SK-N-SH (cell line): ENCODE measurements around the gene SLIT2. TPM values are rescaled to one million over a fixed set of nuclear protein-coding genes. Genes with fewer than 3 reads are reported as not detected.

ENCODE experiments used
- CTCF ChIA-PET: fragments of 300-600, 350-600 bp; formaldehyde crosslinking; extraction: SDS; loops from one replicate; lab custom pipeline; 2021; lab: Yijun Ruan, JAX
- POLR2A ChIA-PET: fragments of 350-600 bp; sonication (Branson Sonifier 250); formaldehyde crosslinking; extraction: SDS; loops from one replicate; lab custom pipeline; 2020; ENCODE audit warnings: antibody characterized with exemption, inconsistent platforms; lab: Yijun Ruan, JAX
- DNase-seq: peaks from one replicate; pipeline ENCODE4 v3.0.0; 2012
- H2AFZ ChIP-seq: fragments of 200-600 bp; sonication (generic); 2 replicates; pipeline ENCODE4 v1.8.1; 2016; ENCODE audit warnings: antibody characterized with exemption, mild to moderate bottlenecking, low read depth
- H3F3A ChIP-seq: fragments of 200-600 bp; sonication (generic); replicated peaks from 2 replicates; pipeline ENCODE3; 2016; ENCODE audit warnings: antibody characterized with exemption, mild to moderate bottlenecking; ENCODE audit not compliant: insufficient read depth
- H3K27ac ChIP-seq, 2 experiments: fragments of 200-500 bp in 1 of 2; fragments of 200-600 bp in 1 of 2; sonication (Bioruptor generic) in 1 of 2; sonication (generic), shearing (Covaris generic) in 1 of 2; 2 replicates each; pipeline versions ENCODE4 v1.5.1 to v1.6.1; 2014 to 2016; ENCODE audit warnings: low read depth in 2 of 2, inconsistent platforms in 1 of 2, low read length in 1 of 2, mild to moderate bottlenecking in 1 of 2, mixed read lengths in 1 of 2
- H3K27me3 ChIP-seq: fragments of 200-600 bp; sonication (generic), shearing (Covaris generic); 2 replicates; pipeline ENCODE4 v1.6.1; 2016; ENCODE audit warnings: mixed run types; ENCODE audit not compliant: insufficient read depth
- H3K36me3 ChIP-seq, 2 experiments: fragments of 200-500 bp in 1 of 2; fragments of 200-600 bp in 1 of 2; sonication (Bioruptor generic) in 1 of 2; sonication (generic) in 1 of 2; replicated peaks in 1 of 2; 2 replicates each; pipeline versions ENCODE3 to v1.5.1; 2014 to 2016; ENCODE audit warnings: low read length in 1 of 2, mild to moderate bottlenecking in 1 of 2; ENCODE audit not compliant: insufficient read depth in 2 of 2, control insufficient read depth in 1 of 2
- H3K4me1 ChIP-seq, 2 experiments: fragments of 200-500 bp in 1 of 2; fragments of 200-600 bp in 1 of 2; sonication (Bioruptor generic) in 1 of 2; sonication (generic), shearing (Covaris generic) in 1 of 2; 2 replicates each; pipeline versions ENCODE4 v1.5.1 to v1.6.1; 2014 to 2016; ENCODE audit warnings: low read depth in 1 of 2, low read length in 1 of 2, mixed run types in 1 of 2; ENCODE audit not compliant: insufficient read depth in 2 of 2, control insufficient read depth in 1 of 2
- H3K4me2 ChIP-seq: fragments of 200-600 bp; sonication (generic), shearing (Covaris generic); 2 replicates; pipeline ENCODE4 v1.6.1; 2017; ENCODE audit warnings: mixed run types
- H3K4me3 ChIP-seq, 2 experiments: fragments of 200-500 bp in 1 of 2; fragments of 200-600 bp in 1 of 2; sonication (Bioruptor generic) in 1 of 2; sonication (generic), shearing (Covaris generic) in 1 of 2; 2 replicates each; pipeline versions ENCODE4 v1.5.1 to v1.8.1; 2014 to 2016; ENCODE audit warnings: low read depth in 2 of 2, inconsistent platforms in 1 of 2, low read length in 1 of 2, mild to moderate bottlenecking in 1 of 2, mixed read lengths in 1 of 2, moderate library complexity in 1 of 2
- H3K79me2 ChIP-seq: fragments of 200-600 bp; sonication (generic); 2 replicates; pipeline ENCODE4 v1.8.1; 2017; ENCODE audit warnings: mild to moderate bottlenecking; ENCODE audit not compliant: insufficient read depth
- H3K9ac ChIP-seq: fragments of 200-600 bp; sonication (generic); 2 replicates; pipeline ENCODE4 v1.6.1; 2017; ENCODE audit warnings: mixed run types
- H3K9me2 ChIP-seq: fragments of 200-600 bp; sonication (generic); 2 replicates; pipeline ENCODE4 v1.6.1; 2017; ENCODE audit warnings: mixed run types
- H3K9me3 ChIP-seq: fragments of 200-600 bp; sonication (generic); 2 replicates; pipeline ENCODE4 v1.6.1; 2017; ENCODE audit warnings: mixed run types, mild to moderate bottlenecking, moderate library complexity
- H4K20me1 ChIP-seq: fragments of 200-600 bp; sonication (generic); 2 replicates; pipeline ENCODE4 v1.6.1; 2017; ENCODE audit warnings: mild to moderate bottlenecking, mixed run types; ENCODE audit not compliant: insufficient read depth
- CHD2 ChIP-seq: fragments of 150-350 bp; IDR thresholded peaks from 2 replicates; pipeline ENCODE4 v1.6.1; 2018; ENCODE audit warnings: low read length; ENCODE audit not compliant: partially characterized antibody
- CTCF ChIP-seq: fragments of 200-600 bp; sonication (generic); IDR thresholded peaks from 2 replicates; pipeline ENCODE4 v1.6.1; 2017; ENCODE audit warnings: antibody characterized with exemption, mild to moderate bottlenecking, moderate library complexity
- ELF1 ChIP-seq: IDR thresholded peaks from 2 replicates; pipeline ENCODE4 v1.4.0; 2012
- FOSL2 ChIP-seq: IDR thresholded peaks from 2 replicates; pipeline ENCODE4 v1.4.0; 2012; ENCODE audit warnings: low read depth, mild to moderate bottlenecking, moderate library complexity, borderline replicate concordance
- FOXJ3 ChIP-seq: sonication (generic); formaldehyde crosslinking; IDR thresholded peaks from 2 replicates; pipeline ENCODE4 v1.5.1; 2020; ENCODE audit warnings: mild to moderate bottlenecking, missing genetic modification reagents
- FOXM1 ChIP-seq: IDR thresholded peaks from 2 replicates; pipeline ENCODE4 v1.4.0; 2012; ENCODE audit warnings: low read depth, mild to moderate bottlenecking
- GABPA ChIP-seq: IDR thresholded peaks from 2 replicates; pipeline ENCODE4 v1.4.0; 2012; ENCODE audit warnings: low read depth, mild to moderate bottlenecking
- GATA2 ChIP-seq: sonication (generic); formaldehyde crosslinking; IDR thresholded peaks from 2 replicates; pipeline ENCODE4 v1.5.0; 2020; ENCODE audit warnings: mild to moderate bottlenecking, missing genetic modification reagents
- JUND ChIP-seq: IDR thresholded peaks from 2 replicates; pipeline ENCODE4 v1.4.0; 2012
- MEF2A ChIP-seq: IDR thresholded peaks from 2 replicates; pipeline ENCODE4 v1.4.0; 2012; ENCODE audit warnings: low read depth, borderline replicate concordance
- MXI1 ChIP-seq: IDR thresholded peaks from 2 replicates; pipeline ENCODE4 v1.6.1; 2012; ENCODE audit warnings: mild to moderate bottlenecking, low read depth, low read length, improper control_type of control experiment
- NFIC ChIP-seq: IDR thresholded peaks from 2 replicates; pipeline ENCODE4 v1.4.0; 2012; ENCODE audit warnings: borderline replicate concordance
- NRF1 ChIP-seq: IDR thresholded peaks from 2 replicates; pipeline ENCODE4 v1.6.1; 2012; ENCODE audit warnings: low read depth, mild to moderate bottlenecking, low read length
- PBX3 ChIP-seq: IDR thresholded peaks from 2 replicates; pipeline ENCODE4; 2012
- POLR2AphosphoS5 ChIP-seq: IDR thresholded peaks from 2 replicates; pipeline ENCODE4 v1.6.1; 2012; ENCODE audit warnings: low read depth, low read length
- RAD21 ChIP-seq: IDR thresholded peaks from 2 replicates; pipeline ENCODE4 v1.6.1; 2012; ENCODE audit warnings: mild to moderate bottlenecking, low read length
- RCOR1 ChIP-seq: fragments of 150-350 bp; IDR thresholded peaks from 2 replicates; pipeline ENCODE4 v1.6.1; 2017; ENCODE audit warnings: antibody characterized with exemption, low read length
- REST ChIP-seq: IDR thresholded peaks from 2 replicates; pipeline ENCODE4 v1.6.1; 2012; ENCODE audit warnings: mild to moderate bottlenecking, low read depth, low read length, moderate library complexity
- SMC3 ChIP-seq: IDR thresholded peaks from 2 replicates; pipeline ENCODE4 v1.6.1; 2012; ENCODE audit warnings: low read depth, low read length, improper control_type of control experiment
- TAF1 ChIP-seq: IDR thresholded peaks from 2 replicates; pipeline ENCODE4 v1.6.1; 2012; ENCODE audit warnings: low read depth, mild to moderate bottlenecking, low read length, moderate library complexity, borderline replicate concordance
- TCF12 ChIP-seq: IDR thresholded peaks from 2 replicates; pipeline ENCODE4 v1.4.0; 2012
- TEAD4 ChIP-seq: IDR thresholded peaks from 2 replicates; pipeline ENCODE4 v1.4.0; 2012; ENCODE audit warnings: mild to moderate bottlenecking, borderline replicate concordance; ENCODE audit not compliant: insufficient read depth
- YY1 ChIP-seq: IDR thresholded peaks from 2 replicates; pipeline ENCODE4 v1.4.0; 2012; ENCODE audit warnings: low read depth, mild to moderate bottlenecking
- WGBS: methylation state at CpG from one replicate; pipeline ENCODE4 v1.1.6; 2017; ENCODE audit warnings: low lambda C conversion rate; 5-methylcytosine and 5-hydroxymethylcytosine counted together
- polyA plus RNA-seq, 3 experiments: library from polyadenylated mRNA; depleted of rRNA; stranded (reverse); fragments of >200 nt; gene quantifications; 2 replicates each; pipeline ENCODE4 v1.2.3, GENCODE V29; 2012

Gene SLIT2
- polyA plus RNA-seq, 1 of the 3 experiments (the other 2 are of a cell fraction), result 68.7 TPM

GRCh38 chr4:20287246-20287645 lies 35.5 kb downstream of the SLIT2 start:
- H3K36me3 ChIP-seq, result peaks cover 0 to 4% of the 10 kb centered on the region in 2 experiments
- H4K20me1 ChIP-seq, result no peaks in the 10 kb centered on the region; the same call in 1 of the 2 replicates
- CTCF ChIA-PET, result interaction anchor here (1.0 kb wide), 1 partner anchor 18 kb away, joined by 3 read pairs; no protein-coding TSS in a partner anchor
- DNase-seq, result no peak
- peak overlapping the region in 1 of 2 experiments; percentile 80; a peak in 3 of 4 replicates for H3K27ac ChIP-seq
- H3K4me3 ChIP-seq, result no peak overlapping the region
- H3K4me1 ChIP-seq, result peaks cover 0 to 30% of the 10 kb centered on the region in 2 experiments; a peak in 3 of 4 replicates
- H3K9ac ChIP-seq, result no peak overlapping the region
- no peak overlapping the region for H2AFZ ChIP-seq
- H3K79me2 ChIP-seq, result peaks cover 73% of the 10 kb centered on the region
- peaks cover 25% of the 10 kb centered on the region for H3F3A ChIP-seq
- no peak for TF ChIP-seq FOXJ3 (CRISPR knock-in tag)
- TF ChIP-seq CHD2, result no peak
- H3K9me3 ChIP-seq, result no peaks in the 10 kb centered on the region
- H3K9me2 ChIP-seq, result no peaks in the 10 kb centered on the region
- 0 out of 2 replicates have a peak overlapping the region, but pooled peaks have one; percentile 1 for H3K4me2 ChIP-seq
- POLR2A ChIA-PET, result no interaction called here
- 93% methylated on average over 2 of the region's 2 CpGs for WGBS
- no peaks in the 10 kb centered on the region for H3K27me3 ChIP-seq

GRCh38 chr4:20288047-20288650 lies 36.4 kb downstream of the SLIT2 start:
- Histone ChIP-seq H4K20me1 (peaks cover 6% of the 10 kb centered on the region; the same call in 1 of the 2 replicates), H3K27ac (peak overlapping the region; percentile 0 to 80; a peak in 3 of 4 replicates), H3F3A (peaks cover 29% of the 10 kb centered on the region), H3K36me3 (peaks cover 0 to 2% of the 10 kb centered on the region in 2 experiments), H3K9ac (no peak overlapping the region), H3K4me2 (peak overlapping the region; percentile 39; the same call in 1 of the 2 replicates), H3K79me2 (peaks cover 73% of the 10 kb centered on the region), H3K4me3 (no peak overlapping the region), H3K4me1 (peaks cover 0 to 24% of the 10 kb centered on the region in 2 experiments; a peak in 3 of 4 replicates), H3K9me2 (no peaks in the 10 kb centered on the region), H3K27me3 (no peaks in the 10 kb centered on the region), H2AFZ (no peak overlapping the region), H3K9me3 (no peaks in the 10 kb centered on the region)
- ChIA-PET POLR2A (no interaction called here), CTCF (interaction anchor here (1.0 kb wide), 1 partner anchor 19 kb away, joined by 3 read pairs; no protein-coding TSS in a partner anchor)
- 67% methylated on average over 8 of the region's 8 CpGs for WGBS
- no peak for DNase-seq
- TF ChIP-seq FOSL2 (peak; percentile 32; the same call in 1 of the 2 replicates), NFIC (peak; percentile 59), PBX3 (no peak), FOXJ3 (CRISPR knock-in tag) (no peak), FOXM1 (no peak), SMC3 (no peak), GABPA (no peak), RAD21 (no peak), REST (no peak), MXI1 (no peak), YY1 (no peak), CTCF (no peak), TAF1 (no peak), TEAD4 (no peak), POLR2AphosphoS5 (no peak), GATA2 (no peak), NRF1 (no peak), ELF1 (no peak), JUND (peak; percentile 51), TCF12 (peak; percentile 41), MEF2A (no peak), RCOR1 (no peak)
